ENCODE results near the gene ZNF396.

DNA sequence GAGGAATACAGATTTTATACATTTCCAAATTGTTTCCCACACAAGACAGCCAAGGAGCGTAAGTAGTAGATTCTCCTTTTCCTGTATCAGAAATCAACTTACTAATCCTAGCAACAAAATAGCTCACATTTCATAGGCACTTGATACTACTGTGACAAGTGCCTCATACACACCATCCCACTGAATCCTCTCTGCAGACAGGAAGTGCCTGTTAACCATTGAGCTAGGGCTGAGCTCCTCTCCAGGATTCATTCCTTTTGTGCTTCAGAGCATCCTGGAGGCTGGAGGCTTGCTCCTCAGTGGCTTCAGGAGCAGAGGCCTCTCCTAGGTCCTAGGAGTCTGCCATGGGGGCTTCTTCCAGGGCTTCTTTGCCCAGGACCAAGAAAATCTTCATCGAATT lies 20.8 kb upstream of the ZNF396 start:
- TF ChIP-seq, protein P1, sequence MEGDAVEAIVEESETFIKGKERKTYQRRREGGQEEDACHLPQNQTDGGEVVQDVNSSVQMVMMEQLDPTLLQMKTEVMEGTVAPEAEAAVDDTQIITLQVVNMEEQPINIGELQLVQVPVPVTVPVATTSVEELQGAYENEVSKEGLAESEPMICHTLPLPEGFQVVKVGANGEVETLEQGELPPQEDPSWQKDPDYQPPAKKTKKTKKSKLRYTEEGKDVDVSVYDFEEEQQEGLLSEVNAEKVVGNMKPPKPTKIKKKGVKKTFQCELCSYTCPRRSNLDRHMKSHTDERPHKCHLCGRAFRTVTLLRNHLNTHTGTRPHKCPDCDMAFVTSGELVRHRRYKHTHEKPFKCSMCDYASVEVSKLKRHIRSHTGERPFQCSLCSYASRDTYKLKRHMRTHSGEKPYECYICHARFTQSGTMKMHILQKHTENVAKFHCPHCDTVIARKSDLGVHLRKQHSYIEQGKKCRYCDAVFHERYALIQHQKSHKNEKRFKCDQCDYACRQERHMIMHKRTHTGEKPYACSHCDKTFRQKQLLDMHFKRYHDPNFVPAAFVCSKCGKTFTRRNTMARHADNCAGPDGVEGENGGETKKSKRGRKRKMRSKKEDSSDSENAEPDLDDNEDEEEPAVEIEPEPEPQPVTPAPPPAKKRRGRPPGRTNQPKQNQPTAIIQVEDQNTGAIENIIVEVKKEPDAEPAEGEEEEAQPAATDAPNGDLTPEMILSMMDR (IDR thresholded peaks at IDR 0.05), result no peak
- no peak for TF ChIP-seq POLR2A (IDR thresholded peaks at IDR 0.05)
